Dermis blood vessel endothelial cell (primary cell): ENCODE data around the gene SLC29A4. TPM values are rescaled to one million over a fixed set of nuclear protein-coding genes. Genes with fewer than 3 reads are reported as not detected.
"Not testable (repeated sequence)": the region's sequence is repeated elsewhere in the genome, so short reads cannot be mapped to it uniquely, and the experiment has no call there.

Experiments
- DNase-seq: peaks from one replicate; pipeline ENCODE4 v3.0.0; 2010
- total RNA-seq: library from RNA; depleted of rRNA; stranded (reverse); fragments of >200 nt; gene quantifications from 2 replicates; pipeline ENCODE4 v1.2.3, GENCODE V29; 2014

Gene SLC29A4
- total RNA-seq, 1 donor from 2014 or later = 1.0 TPM

DNA sequence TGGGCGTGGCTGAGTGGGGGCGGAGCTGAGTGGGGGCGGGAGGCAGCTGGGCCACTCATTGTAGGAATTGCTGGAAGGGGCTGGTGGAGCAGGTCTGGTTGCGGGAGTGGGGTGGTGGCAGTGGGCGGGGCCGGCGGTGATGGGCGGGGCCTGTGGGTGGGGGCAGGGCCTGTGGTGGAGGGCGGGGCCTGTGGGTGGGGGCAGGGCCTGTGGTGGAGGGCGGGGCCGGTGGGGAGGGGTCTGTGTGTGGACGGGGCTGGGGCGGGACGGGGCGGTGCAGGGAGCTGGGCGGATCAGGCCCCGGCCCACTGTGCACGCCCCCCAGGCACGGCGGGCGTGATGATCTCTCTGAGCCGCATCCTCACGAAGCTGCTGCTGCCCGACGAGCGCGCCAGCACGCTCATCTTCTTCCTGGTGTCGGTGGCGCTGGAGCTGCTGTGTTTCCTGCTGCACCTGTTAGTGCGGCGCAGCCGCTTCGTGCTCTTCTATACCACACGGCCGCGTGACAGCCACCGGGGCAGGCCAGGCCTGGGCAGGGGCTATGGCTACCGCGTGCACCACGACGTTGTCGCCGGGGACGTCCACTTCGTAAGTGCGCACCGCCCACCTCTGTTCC lies 14.0 kb downstream of the SLC29A4 start:
- DNase-seq = peak; percentile 27

DNA sequence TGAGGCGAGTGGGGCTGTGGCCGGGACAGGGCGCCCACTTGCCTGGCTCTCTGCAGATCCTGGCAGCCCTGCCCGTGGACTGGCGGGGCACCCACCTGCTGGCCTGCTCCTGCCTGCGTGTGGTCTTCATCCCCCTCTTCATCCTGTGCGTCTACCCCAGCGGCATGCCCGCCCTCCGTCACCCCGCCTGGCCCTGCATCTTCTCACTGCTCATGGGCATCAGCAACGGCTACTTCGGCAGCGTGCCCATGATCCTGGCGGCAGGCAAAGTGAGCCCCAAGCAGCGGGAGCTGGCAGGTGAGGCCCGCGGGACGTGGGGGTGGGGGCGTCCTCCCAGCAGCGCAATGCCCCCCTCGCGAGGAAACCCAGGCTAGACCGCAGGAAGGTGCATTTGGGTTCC lies 17.6 kb downstream of the SLC29A4 start:
- no peak for DNase-seq

DNA sequence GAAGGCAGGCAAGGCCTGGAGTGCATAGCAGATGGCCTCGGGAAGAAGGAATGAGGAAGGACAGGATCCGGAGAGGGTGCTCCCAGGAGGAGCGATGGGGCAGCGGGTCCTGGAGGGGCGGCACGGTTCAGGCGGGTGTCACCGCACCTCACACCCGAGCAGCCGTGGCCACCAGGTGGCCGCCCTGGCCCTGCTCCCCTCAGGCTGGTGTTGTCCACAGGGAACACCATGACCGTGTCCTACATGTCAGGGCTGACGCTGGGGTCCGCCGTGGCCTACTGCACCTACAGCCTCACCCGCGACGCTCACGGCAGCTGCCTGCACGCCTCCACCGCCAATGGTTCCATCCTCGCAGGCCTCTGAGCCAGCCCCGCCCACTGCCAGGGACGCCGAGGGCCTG lies 19.8 kb downstream of the SLC29A4 start:
- no peak for DNase-seq

DNA sequence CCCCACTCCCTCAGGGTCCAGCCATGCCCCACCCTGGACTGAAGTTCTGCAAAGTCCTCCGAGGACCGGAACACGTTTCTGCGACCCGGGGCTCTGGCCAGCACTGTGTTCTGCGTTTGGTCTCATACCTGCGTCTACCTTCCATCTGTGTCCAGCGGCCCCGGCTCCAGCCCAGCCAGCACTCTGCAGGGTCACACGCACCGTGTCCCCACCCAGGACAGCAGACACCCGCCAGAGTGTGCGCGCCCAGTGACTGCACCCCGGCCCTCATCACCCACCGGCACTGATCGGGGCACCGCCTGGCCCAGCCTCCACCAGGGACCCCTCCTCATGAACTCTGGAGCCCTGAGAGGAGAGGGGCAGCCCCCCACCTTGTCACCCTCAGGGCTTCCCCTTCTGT lies 20.3 kb downstream of the SLC29A4 start:
- DNase-seq = no peak

DNA sequence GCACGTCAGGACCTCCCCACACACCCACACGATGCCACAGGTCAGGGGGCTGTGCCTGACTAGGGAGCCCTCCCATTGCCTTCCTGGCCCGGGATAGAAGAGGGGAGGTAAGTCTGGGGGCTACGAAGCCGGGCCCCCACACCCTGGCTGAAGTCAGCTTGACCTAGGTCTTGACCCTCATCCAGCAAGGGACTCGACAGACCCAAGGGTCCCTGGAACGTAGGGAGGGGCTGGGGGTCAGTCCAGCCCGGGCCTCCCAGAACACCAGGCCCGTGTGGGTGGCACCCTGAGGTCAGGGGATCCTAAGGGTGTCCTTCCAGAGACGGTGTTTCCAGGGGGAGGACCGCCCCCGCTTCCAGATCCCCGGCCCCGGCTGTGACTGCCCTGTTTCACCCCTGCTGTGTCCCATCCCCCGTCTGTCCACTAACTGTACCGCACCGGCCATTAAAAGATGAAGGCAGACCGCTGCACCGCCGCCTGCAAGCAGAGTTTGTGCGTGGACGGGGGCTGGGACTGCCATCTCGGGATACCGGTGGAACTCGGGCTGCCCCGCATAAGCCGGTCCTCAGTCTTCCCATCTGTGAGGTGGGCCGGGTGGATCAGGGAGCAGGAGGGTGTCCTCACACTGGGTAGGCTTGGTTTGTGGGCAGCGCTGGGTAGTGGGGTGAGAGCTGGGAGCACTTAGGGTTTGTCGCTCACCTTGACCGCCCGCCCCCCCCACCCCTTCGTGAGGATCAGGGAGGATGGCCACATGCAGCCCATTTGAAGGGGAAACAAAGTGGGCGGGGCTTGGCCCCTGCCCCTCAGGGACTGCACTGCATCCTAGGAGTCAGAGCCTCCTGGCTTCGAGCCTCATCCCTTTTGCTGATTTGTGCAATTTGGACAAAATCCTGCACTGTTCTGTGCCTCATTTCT lies 21.1 kb downstream of the SLC29A4 start:
- no peak for DNase-seq

DNA sequence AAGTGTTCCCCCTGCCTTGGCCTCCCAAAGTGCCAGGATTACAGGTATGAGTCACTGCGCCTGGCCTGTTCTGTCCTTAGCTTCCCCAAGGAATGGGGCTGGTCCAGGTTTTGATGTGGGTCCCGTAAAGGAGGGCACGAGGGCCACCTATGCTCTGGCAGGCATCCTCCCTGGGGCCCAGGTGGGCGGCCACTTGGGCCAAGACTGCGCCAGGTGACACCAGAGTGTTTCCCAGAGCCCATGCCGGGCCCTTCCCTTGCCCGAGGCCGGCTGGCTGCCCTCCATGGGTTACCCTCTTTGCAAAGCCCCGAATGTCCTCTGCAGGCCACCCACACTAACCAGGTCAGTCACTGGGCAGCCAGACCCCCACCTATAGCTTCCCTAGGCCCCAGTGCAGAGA lies 22.3 kb downstream of the SLC29A4 start:
- DNase-seq = not testable (repeated sequence)

DNA sequence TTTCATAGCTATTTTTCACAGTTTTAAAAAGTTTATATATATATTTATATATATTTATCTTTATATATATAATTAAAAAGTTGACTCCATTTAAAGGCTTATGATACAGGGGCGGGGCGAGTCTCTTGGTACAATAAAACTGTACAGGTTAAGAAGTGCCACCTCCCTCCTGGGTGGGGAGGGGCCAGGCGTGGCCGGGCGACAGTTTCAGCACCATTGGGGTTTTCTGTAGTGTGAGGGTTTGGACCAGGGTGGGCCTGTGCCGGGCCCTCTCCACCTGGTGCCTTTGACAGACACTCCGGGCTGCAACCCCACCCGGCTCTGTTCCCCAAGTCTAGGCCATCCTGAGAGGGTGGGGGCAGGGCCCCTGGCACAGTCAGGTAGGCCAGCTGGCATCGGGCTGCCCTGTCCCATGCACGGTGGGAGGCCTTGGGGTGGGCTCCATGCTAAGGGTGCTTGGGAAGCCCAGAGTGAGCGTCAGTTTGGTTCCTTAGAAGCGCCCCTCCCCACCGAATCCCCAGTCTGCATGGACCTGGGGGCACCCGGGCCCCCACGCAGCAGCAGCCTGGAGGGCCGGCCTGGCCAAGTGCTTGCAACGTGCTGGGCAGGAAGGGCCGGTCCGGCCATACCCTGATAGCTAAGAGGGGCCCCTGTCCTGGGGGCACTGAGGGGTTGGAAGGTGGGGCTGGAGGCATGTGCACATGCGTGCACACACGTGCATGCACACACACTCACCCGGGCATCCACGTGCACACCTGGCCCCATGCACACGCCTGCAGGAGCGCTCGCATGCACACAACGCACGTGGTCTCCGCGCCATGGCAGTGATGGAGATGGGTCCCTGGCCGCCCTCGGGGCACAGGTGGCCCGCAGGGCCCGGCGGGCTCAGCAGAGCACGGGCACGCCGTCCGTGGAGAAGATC lies 24.7 kb downstream of the SLC29A4 start:
- not testable (repeated sequence) for DNase-seq

DNA sequence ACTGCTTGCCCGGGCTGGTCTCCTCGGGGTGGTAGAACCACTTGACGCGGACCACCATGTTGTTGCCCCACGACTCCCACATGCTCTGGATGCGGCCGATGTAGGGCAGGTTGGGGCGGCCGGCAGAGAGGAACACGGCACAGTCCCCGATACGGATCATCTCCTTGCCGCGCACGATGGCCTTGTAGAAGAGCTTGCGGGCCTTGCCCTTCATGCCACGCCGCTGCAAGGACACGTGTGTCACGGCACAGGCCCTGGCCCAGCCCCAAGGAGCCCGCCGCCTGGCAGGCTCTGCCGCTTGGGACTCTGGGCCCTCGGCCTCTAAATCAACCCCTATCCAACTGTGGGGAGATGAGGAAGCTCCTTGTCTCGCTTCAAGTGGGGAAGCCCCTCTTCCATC lies 26.4 kb downstream of the SLC29A4 start:
- DNase-seq = no peak

DNA sequence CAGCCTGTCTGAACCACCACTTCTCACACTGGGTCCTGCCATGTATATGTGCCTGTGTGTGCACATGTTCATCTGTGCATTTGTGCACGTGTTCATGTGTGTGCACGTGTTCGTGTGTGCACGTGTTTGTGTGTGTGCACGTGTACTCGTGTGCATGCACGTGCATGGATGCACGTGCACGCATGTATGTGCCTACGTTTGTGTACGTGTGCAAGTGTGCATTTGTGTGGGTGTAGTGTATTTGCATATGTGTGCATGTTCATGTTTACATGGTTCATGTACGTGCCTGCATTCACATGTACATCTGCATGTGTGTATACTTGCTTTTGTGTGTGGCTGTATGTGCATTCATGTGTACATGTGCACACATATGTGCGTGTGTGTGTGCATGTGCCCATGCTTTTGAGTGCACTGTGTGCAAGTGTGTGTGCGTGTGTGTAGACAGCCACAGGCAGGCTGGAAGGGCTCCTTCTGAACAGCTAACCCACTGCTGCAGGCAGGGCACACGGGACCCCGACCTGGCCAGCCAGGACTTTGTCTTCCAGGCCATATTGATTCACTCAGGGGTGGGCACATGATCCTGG lies 28.2 kb downstream of the SLC29A4 start:
- no peak for DNase-seq

DNA sequence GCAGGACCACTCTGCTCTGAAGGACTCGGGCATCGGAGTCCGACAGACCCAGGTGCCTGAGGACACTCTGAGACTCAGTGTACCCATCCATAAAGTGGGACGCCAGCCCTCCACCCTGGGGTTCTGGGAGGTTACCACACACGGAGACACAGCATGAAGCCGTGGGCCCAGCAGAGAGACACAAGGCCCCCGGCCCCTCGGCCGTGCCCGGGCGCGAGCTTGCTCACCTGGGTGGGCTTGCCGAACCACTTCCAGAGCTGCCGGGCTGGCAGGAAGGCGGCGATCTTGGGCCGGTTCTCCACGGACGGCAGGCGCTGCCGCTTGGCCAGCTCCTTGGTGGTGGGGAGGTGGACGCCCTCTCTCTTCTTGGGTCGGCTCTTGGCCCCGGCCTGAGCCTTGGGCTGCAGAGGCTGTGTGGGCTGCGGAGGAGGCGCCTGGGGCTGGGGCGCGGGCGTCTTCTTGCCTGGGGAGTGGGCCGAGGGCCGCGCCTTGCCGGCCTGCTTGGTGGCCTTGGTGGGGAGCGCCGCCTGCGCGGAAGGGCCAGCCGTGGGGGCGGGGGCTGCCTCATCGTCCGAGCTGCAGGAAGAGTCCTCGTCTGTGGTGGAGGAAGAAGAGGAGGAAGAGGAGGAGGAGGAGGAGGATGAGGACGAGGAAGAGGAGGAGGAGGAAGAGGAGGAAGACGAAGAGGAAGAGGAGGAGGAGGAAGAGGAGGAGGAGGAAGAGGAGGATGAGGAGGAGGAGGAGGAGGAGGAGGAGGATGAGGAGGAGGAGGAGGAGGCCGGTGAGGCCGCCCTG lies 29.7 kb downstream of the SLC29A4 start:
- not testable (repeated sequence) for DNase-seq

DNA sequence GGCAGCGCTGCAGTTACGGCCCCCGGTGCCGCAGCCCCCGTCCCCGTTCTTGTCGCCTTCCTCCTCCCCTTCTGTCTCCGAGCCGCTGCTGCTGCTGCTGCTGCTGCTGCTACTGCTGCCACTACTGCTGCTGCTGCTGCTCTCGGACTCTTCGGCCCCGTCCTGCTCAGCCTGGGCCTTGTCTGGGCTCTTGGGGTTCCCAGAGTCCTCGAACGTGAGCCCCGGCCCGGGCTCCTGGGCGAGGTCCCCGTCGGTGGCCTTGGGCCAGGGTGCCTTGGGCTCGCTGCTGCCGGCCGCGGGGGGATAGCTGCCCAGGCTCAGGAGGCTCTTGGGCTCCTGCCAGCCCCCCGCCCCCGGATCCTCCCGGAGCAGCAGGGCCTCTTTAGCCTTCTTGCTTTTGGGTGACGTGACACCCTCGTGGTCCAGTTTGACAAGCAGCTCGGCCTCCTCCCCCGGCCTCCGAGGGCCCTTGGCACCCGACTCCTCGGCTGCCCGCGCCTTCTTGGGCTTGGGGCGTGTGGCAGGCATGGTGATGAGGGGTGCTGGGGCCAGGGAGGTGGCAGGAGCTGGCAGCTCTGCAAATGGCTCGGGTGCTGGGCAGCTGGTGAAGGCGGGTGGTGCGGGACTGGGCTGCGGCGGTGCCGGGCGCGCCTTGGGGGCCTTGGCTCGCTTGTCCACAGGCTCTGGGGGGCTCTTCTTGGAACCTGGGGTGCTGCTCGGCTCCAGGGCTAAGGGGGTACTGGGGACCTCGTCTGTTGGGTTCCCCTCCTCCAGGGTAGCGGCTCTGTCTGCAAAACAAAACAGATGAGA lies 30.5 kb downstream of the SLC29A4 start:
- DNase-seq = not testable (repeated sequence)

DNA sequence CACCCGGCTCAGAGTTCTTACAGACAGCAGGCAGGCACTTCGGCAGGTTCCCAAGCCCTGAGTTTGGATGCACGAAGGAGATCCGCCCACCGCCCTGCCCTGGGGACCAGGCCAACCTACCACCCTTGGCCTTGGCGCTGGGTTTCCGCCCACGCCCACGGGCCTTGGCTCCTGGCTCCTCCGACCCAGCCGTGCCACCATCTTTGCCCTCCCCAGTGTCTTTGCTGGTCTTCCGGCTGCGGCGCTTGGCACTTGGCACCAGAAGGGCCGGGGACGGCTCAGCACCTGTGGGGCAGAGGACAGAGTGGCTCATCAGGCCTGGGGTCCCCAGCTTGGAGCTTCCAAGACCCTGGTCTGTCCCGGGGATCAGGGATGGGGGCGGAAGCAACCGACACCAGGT lies 32.1 kb downstream of the SLC29A4 start:
- DNase-seq = no peak

DNA sequence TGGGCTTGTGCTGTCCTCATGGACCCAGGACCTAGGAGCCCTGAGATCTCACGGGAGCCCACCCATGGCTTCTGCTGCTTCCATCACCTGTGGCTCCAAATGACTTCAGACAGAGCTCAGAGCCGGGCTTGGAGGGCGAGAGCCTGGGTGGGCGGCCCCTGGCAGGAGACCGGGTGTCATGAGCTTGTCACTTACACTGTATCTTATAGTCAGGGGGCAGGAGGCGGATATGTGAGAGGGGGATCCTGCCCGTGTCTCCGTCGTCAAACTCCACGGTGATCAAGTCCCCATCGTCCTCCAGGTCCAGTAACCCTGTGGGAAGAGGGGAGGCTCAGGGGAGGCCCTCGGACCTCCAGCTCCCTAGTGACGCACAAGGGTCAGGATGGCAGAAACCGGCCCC lies 33.0 kb downstream of the SLC29A4 start:
- no peak for DNase-seq

DNA sequence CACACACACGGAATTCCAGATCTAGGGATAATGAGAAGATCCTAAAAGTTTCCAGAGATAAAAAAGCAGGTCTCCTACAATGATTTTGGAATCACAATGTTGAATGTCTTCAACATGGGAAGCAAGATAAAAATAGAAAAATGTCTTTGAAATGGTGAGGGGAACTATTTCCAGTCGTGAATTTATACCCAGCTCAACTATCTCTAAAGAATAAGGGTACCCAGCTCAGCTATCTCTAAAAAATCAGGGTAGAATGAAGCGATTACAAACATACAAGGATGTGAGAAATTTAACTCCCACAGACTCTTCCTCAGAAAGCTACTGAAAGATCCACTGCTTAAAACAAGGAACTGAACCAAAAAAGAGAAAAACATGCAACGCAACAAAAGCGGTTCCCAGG lies 35.9 kb downstream of the SLC29A4 start:
- not testable (repeated sequence) for DNase-seq

DNA sequence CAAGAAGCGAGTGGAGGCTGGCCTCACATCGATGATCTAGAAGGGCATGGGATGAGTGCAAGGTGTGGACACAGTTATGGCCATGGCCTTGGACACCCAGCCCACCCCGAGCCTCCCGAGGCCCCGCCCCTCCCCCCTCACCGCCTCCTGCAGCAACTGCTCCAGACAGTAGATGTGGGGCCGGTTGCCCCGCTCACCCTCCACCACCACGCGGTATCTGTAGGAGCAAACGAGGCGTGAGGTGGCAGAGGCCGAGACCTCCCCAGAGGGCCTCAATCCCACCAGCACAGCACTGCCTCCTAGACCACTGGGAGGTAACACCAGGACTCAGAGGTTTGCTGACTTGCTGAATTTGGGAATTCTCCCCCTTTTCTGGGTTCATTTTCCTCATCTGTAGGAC lies 37.6 kb downstream of the SLC29A4 start:
- DNase-seq = no peak

DNA sequence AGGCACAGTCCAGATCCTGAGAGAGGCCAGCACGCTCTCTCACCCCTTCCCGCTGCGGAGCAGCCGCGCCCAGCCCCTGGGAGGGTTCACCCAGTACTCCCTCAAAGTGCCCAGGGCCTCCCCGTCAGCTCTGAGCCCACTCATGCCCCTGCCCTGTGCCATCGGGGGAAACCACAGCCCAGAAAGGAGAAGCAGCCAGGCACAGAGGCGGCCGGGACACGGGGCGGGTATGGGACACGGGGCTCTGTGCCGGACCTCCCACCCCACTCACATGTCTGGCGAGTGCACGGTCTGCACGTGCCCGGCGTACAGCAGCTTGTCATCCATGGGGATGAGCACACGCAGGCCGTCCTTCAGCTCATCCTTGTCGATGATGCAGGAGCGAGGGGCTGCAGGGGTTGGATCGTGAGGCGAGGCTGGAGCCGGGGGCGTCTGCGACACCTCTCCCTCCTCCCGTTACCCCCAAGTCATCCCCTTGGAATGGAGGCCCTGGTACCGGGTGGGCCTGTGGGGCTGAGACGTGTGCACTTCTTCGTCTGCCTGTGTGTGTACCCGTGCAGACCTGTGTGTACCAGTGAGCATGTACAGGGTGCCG lies 38.2 kb downstream of the SLC29A4 start:
- no peak for DNase-seq

DNA sequence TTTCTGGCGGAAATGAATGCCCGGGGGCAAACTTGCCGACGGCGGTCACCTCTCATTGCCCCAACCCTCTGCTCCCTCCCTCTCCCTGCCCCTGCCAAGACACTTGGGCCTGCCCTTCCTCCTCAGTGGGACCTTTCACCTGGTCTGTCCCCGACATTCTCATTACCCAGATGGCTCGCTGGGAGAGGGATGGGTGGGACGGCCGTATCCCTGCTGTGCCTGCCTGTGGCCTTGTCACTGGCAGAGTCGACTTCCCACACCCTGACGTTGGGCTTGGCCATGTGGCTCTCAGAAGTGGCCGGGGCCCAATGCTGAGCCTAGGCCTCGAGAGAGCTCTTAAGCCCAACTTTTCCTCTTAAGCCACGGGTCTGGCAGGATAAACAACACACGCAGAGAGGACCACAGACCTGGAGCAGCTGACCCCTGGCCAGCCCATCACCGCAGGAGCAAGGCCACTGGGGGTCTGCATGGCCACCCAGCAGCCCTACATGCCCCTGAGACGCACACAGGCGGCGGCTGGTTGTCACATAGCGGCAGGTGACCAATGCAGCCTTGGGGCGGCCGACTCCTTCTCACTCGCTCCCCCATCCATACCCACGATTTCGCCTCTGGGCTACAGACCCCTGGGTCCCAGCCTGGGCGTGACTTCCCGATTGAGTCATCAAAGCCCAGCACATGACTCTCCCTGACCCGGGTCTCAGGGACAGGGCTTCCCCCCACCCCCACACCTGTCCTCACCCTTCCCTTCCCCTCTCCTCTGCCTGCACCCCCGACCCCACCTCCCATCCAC lies 40.1 kb downstream of the SLC29A4 start:
- no peak for DNase-seq

DNA sequence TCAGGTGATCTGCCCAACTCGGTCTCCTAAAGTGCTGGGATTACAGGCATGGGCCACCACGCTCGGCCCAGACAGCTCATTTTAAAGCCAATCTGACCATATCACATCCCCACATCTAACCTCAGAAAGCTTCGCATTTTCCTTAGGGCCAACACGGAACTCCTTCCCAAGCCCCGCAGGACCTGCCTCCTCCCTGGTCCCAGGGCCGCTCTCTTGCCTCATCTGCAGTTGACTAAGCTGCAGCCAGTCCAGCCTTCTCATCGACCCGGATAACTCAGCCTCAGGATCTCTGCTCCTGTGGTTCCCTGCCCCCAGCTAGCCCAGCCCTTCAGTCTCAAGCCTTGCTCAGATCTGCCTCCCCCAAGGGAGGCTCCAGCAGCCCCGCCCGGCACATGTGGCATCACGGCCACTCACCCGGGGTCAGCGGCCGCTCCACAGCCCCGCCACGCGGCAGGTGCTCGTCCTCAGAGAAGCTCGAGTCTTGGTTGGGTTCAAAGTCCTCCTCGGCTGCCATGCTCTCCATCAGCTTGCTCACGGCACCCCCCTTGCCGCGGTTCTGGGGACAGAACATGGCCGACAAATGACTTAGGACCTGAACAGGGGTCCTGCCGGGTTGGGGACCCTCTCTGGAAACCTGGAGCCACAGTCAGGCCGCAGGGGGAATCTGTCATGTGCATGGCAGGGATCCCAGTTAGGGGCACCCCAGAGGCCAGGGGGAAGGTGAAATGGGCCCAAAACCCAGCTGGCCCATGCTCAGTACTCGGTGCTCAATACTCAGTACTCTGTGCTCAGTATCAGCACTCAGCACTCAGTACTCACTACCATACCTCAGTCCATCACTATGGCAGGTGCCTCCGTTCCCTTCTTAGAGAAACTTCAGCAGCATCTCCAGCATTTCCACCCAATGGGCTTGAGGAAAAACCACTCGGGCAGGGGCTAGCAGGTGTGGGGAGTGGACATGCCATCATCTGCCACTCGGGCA lies 41.3 kb downstream of the SLC29A4 start:
- DNase-seq = not testable (repeated sequence)
